Measurements from ENCODE around the gene CYP8B1.

- no peak for TF ChIP-seq CTCF (conservative IDR thresholded peaks at IDR 0.05 in 1 of 2, IDR thresholded peaks at IDR 0.05 in 1 of 2; ENCODE audit: low read depth in 1 of 2, low read length in 2 of 2)
- TF ChIP-seq EZH2 (IDR thresholded peaks at IDR 0.05; ENCODE audit: low read length, missing control alignments) = no peak
Measured at GRCh38 chr3:42853056-42853455, 22.6 kb downstream of the CYP8B1 start.

Measured in fibroblast of lung (primary cell).